ENCODE results near the gene CABLES2. TPM values are rescaled to one million over a fixed set of nuclear protein-coding genes. Genes with fewer than 3 reads are reported as not detected.

Gene CABLES2
- total RNA-seq, 4 donors from 2014 or later, result 2.0 to 6.9 (median 4.1) TPM

DNA sequence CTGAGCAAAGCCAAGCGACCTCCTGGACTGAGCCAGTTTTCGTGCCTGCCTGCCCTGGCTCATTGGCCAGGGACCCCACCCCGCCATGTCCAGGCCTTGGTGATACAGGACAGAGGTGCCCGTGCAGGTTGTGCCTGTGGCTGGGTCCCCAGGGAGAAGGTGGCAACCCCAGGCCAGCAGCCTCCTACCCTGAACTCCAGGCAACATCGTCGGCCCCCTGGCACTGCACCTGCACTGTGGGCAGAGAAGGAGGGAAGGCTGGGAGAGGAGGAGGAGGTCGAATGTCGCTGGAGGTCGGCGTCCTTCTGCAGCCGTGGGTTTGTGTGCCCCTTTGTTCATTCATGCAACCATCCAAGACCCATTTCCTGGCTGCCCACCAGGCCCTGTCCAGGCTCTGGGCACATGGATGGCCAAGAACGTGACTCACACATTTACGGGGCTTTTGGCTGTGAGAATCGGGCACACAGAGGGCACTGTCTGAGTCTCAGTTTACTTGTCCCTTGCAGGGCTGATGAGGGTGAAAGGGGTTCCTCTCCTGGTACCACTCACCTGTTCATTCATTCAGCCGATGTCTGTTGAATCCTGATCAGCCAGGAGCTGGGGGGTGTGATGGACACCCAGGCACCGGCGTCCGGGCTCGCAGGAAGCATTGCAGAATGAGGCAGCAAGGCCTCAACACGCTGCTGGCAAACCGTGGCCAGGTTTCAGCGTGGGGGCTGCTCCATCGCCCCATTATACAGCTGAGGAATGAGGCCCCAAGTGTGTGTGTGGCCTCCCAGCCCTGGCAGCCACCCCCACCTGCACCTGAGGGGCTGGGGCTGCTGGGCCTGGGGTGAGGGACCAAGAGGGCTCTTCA, 22.6 kb upstream of the CABLES2 start:
- 76% methylated on average over 11 of the region's 23 CpGs for WGBS
- DNase-seq (ENCODE audit: extremely low spot score), result no peak
- Histone ChIP-seq H3K4me3 (no peak overlapping the region), H3K27me3 (peaks cover 0 to 43% (median 0%) of the 10 kb centered on the region in 4 donors), H3K27ac (replicated peaks in 1 of 4) (no peak overlapping the region), H3K9me3 (no peaks in the 10 kb centered on the region), H3K4me1 (peaks cover 10 to 18% (median 15%) of the 10 kb centered on the region in 4 donors), H3K36me3 (no peaks in the 10 kb centered on the region)
- no peak for TF ChIP-seq POLR2AphosphoS5 (IDR thresholded peaks at IDR 0.05)
- TF ChIP-seq EP300 (IDR thresholded peaks at IDR 0.05), result no peak
- TF ChIP-seq POLR2A (IDR thresholded peaks at IDR 0.05; ENCODE audit: low read depth), result no peak
- TF ChIP-seq CTCF (IDR thresholded peaks at IDR 0.05), result no peak
- intact Hi-C loops (cut with DNase I), result loop anchor here (5.0 kb wide), 1 partner anchor 63 kb away; no protein-coding TSS in a partner anchor

- Histone ChIP-seq H3K4me1 (peaks cover 4 to 8% (median 7%) of the 10 kb centered on the region in 4 donors), H3K36me3 (no peaks in the 10 kb centered on the region), H3K27me3 (peaks cover 0 to 53% (median 3%) of the 10 kb centered on the region in 4 donors), H3K27ac (replicated peaks in 1 of 4) (no peak overlapping the region), H3K9me3 (no peaks in the 10 kb centered on the region), H3K4me3 (no peak overlapping the region)
- WGBS, result 80% methylated on average over 8 of the region's 31 CpGs
- intact Hi-C loops (cut with DNase I), result loop anchor here (5.0 kb wide), 1 partner anchor 64 kb away; no protein-coding TSS in a partner anchor
- TF ChIP-seq POLR2A (IDR thresholded peaks at IDR 0.05; ENCODE audit: low read depth) (no peak), CTCF (IDR thresholded peaks at IDR 0.05) (no peak), POLR2AphosphoS5 (IDR thresholded peaks at IDR 0.05) (no peak), EP300 (IDR thresholded peaks at IDR 0.05) (no peak)
- no peak for DNase-seq (ENCODE audit: extremely low spot score)
Measured at GRCh38 chr20:62428396-62429295, 21.6 kb upstream of the CABLES2 start.

GRCh38 chr20:62428002-62428372, 20.9 kb upstream of the CABLES2 start:
- intact Hi-C loops (cut with DNase I), result loop anchor here (5.0 kb wide), 1 partner anchor 64 kb away; no protein-coding TSS in a partner anchor
- Histone ChIP-seq H3K27me3 (peaks cover 0 to 60% (median 3%) of the 10 kb centered on the region in 4 donors), H3K9me3 (no peaks in the 10 kb centered on the region), H3K4me1 (peaks cover 0 to 2% (median under 1%) of the 10 kb centered on the region in 4 donors), H3K4me3 (no peak overlapping the region), H3K27ac (replicated peaks in 1 of 4) (no peak overlapping the region), H3K36me3 (no peaks in the 10 kb centered on the region)
- DNase-seq (ENCODE audit: extremely low spot score), result no peak
- 80% methylated on average over 1 of the region's 10 CpGs for WGBS
- TF ChIP-seq CTCF (IDR thresholded peaks at IDR 0.05) (no peak), POLR2A (IDR thresholded peaks at IDR 0.05; ENCODE audit: low read depth) (no peak), EP300 (IDR thresholded peaks at IDR 0.05) (no peak), POLR2AphosphoS5 (IDR thresholded peaks at IDR 0.05) (no peak)

- no peak for DNase-seq (ENCODE audit: extremely low spot score)
- WGBS, result 70% methylated on average over 9 of the region's 28 CpGs
- Histone ChIP-seq H3K27ac (replicated peaks in 1 of 4) (no peak within 1 kb of the TSS), H3K36me3 (no peaks in the 10 kb centered on the region), H3K4me3 (no peak within 1 kb of the TSS), H3K4me1 (no peaks in the 10 kb centered on the region), H3K9me3 (no peaks in the 10 kb centered on the region), H3K27me3 (peaks cover 0 to 65% (median 3%) of the 10 kb centered on the region in 4 donors)
- intact Hi-C loops (cut with DNase I), result loop anchor here (5.0 kb wide), 1 partner anchor 65 kb away; no protein-coding TSS in a partner anchor
- TF ChIP-seq POLR2AphosphoS5 (IDR thresholded peaks at IDR 0.05) (no peak), POLR2A (IDR thresholded peaks at IDR 0.05; ENCODE audit: low read depth) (no peak), EP300 (IDR thresholded peaks at IDR 0.05) (no peak), CTCF (IDR thresholded peaks at IDR 0.05) (no peak)
Measured at GRCh38 chr20:62427172-62428001, 20.3 kb upstream of the CABLES2 start, which contains the start of gene RBBP8NL. Gene RBBP8NL, minus strand, starts transcription at chr20:62427539. Its CDS starts 7,892 bp downstream, at chr20:62419647.
